SK-MEL-5 (cell line): ENCODE data around the gene DDX54. TPM values are rescaled to one million over a fixed set of nuclear protein-coding genes. Genes with fewer than 3 reads are reported as not detected.

Source experiments
- DNase-seq: peaks from one replicate; pipeline ENCODE4 v3.0.0-alpha.2; 2016; ENCODE audit warnings: low read depth, low spot score
- in situ Hi-C: cut with HindIII; loops from 2 replicates; pipeline ENCODE4 v1.10.0; 2016; ENCODE audit warnings: low sequenced_read_pairs, high pct_unique_total_duplicates, low pct_unique_long_range_greater_than_20kb
- polyA plus RNA-seq, 2 experiments: library from polyadenylated mRNA; depleted of rRNA; stranded (reverse); fragments of >200 nt; gene quantifications; 2 replicates each; pipeline ENCODE4 v1.2.3, GENCODE V29; 2015
- total RNA-seq: library from RNA; depleted of rRNA; stranded (reverse); fragments of >200 nt; shearing (Covaris generic); gene quantifications from 2 replicates; pipeline ENCODE4 v1.2.3, GENCODE V29; 2014; rRNA removed

DDX54 gene, protein sequence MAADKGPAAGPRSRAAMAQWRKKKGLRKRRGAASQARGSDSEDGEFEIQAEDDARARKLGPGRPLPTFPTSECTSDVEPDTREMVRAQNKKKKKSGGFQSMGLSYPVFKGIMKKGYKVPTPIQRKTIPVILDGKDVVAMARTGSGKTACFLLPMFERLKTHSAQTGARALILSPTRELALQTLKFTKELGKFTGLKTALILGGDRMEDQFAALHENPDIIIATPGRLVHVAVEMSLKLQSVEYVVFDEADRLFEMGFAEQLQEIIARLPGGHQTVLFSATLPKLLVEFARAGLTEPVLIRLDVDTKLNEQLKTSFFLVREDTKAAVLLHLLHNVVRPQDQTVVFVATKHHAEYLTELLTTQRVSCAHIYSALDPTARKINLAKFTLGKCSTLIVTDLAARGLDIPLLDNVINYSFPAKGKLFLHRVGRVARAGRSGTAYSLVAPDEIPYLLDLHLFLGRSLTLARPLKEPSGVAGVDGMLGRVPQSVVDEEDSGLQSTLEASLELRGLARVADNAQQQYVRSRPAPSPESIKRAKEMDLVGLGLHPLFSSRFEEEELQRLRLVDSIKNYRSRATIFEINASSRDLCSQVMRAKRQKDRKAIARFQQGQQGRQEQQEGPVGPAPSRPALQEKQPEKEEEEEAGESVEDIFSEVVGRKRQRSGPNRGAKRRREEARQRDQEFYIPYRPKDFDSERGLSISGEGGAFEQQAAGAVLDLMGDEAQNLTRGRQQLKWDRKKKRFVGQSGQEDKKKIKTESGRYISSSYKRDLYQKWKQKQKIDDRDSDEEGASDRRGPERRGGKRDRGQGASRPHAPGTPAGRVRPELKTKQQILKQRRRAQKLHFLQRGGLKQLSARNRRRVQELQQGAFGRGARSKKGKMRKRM
- total RNA-seq: 60.4 and 73.4 TPM in 2 replicates
- polyA plus RNA-seq (2015; cell fraction: cytosol; rRNA removed): 109 and 119 TPM in 2 replicates
- 66.3 and 74.1 TPM in 2 replicates for polyA plus RNA-seq (2015; cell fraction: nucleus; rRNA removed)

DNA sequence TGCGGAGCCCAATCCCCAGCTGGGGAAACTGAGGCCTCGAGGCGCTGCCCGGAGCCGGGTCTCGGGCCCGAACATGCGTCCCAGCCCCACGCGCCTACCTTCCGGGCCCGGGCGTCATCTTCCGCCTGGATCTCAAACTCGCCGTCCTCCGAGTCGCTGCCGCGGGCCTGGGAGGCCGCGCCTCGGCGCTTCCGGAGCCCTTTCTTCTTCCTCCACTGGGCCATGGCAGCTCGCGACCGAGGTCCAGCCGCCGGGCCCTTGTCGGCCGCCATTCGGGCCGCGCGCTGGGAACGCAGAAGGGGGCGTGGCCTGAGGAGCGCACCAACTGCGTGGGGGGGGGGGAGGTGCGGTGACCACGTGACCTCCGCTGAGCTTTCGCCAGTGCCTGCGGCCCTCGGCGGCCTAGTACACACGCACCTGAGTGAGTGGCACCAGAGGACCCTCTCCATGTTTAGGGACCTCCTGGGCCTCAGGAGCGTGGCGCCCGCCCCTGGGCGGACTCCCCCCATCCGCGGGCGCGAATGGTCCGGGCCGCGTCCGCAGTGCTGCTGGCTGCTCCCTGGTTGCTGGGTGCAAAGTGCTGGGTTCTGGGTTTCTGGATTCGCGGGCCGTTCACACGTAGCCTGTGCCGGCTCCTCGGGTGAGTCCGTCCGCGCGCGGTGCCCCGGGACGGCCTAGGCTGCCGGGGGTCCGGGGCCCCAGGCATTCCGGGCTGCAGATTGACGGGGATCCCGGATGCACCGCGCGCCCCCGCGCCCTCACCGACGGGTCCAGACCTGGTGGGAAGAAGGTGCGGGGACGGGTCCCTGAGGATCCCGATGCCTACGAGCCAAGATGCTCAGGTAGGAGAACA lies at the start of gene DDX54, which contains the start of gene RITA1:
Gene DDX54 (minus strand): TSS at position 299 of the 853 bp plus-strand sequence. CDS start 27 bp downstream, at position 272.
Gene RITA1 (plus strand): TSS at position 542 of the 853 bp plus-strand sequence. CDS start 1,026 bp downstream, outside the sequence.
- DNase-seq: peak; percentile 62

GRCh38 chr12:113234483-113234882 lies 49.2 kb upstream of the DDX54 start:
- in situ Hi-C loops: no loop called here
- no peak for DNase-seq

More for the DNA sequence above, at the start of gene DDX54, which contains the start of gene RITA1:
- in situ Hi-C loops: no loop called here

DNA sequence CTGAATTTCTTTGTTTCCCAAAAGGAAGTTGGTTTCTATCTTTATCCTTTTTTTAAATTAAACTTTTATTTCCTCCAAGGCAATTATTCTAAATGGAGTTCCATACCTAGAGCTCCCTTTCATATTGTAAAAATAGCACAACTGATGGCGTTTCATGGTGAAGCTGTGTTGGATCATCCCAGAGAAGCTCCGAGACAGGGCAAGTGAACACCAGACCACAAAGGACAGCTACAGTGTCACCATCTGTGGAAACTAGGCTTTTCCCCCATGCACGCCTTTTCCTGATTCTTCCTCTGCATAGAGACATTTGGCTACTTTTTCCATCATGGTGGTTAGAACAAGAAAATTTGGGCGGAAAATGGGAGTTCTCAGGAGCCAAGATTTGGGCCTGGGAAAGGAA lies 48.7 kb upstream of the DDX54 start:
- DNase-seq: no peak
- in situ Hi-C loops: no loop called here

DNA sequence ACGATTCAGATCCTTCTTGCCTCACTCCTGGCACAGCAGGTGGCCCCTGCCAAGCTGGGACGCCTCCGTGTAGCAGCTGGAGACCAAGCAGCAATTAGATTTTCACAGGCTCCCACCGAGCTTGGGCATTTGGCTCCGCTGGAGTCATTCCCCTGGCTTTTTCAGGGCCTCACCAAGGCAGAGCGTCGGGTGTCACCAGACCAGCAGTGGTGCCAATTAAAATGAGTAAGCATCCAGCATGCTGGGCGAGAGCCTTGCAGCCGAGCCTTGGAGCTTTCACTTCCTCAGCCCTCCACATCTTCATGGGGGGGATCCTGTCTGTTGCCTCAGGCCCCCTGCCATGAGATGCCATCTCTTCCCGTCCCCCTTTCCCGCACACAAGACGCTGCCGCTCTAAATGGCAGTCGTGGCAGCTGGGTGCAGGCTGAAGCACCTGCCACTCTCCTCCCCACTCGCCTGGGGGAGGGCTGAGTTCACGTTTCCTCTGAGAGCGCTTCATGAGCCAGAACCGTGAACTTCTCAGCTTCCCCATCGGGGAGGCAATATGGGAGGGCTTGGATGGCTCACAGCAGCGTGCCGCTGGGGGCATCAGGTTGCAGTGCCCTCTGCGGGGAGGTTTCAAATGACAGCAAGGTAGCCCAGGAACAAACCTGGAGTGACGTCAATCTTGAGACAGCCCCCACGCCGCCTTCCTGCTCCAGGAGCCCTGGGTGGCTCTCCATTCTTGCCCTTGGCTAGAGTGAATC lies 47.7 kb upstream of the DDX54 start:
- in situ Hi-C loops: no loop called here
- no peak for DNase-seq

DNA sequence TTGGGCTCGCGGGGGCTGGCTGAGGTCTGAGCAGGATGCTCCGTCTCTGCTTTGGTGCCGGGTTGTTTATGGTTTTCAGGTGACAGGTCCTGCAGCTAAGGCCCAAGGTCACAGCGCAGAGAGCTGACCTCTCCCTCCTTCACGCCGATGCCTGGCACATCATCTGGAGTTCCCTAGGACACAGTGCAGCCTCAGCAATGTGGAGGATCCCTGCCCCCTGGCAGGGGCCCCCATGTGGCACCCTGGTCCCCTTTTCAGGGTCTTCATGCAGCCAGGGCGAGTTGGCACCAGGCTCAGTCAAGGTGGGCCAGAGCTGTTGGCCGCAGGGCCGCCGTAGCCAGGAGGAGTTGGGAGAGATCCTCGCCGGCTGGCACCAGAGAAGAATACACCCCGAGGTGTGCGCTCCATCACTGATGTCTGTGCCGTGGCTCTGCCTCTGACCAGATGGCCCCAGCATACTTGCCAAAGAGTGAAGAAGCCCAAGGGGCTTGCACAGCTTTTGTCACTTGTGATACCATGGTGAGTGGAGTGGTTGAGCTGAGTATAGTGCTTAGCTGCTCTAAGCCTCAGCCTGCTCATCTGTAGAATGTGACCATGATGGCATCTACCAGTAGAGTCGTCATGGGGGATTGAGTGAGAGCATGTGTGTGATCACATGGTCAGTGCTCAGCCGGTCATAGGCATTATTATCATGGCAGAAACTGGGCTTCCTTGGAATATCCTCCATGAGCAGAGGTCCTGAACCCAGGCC lies 47.0 kb upstream of the DDX54 start:
- in situ Hi-C loops: no loop called here
- DNase-seq: no peak

DNA sequence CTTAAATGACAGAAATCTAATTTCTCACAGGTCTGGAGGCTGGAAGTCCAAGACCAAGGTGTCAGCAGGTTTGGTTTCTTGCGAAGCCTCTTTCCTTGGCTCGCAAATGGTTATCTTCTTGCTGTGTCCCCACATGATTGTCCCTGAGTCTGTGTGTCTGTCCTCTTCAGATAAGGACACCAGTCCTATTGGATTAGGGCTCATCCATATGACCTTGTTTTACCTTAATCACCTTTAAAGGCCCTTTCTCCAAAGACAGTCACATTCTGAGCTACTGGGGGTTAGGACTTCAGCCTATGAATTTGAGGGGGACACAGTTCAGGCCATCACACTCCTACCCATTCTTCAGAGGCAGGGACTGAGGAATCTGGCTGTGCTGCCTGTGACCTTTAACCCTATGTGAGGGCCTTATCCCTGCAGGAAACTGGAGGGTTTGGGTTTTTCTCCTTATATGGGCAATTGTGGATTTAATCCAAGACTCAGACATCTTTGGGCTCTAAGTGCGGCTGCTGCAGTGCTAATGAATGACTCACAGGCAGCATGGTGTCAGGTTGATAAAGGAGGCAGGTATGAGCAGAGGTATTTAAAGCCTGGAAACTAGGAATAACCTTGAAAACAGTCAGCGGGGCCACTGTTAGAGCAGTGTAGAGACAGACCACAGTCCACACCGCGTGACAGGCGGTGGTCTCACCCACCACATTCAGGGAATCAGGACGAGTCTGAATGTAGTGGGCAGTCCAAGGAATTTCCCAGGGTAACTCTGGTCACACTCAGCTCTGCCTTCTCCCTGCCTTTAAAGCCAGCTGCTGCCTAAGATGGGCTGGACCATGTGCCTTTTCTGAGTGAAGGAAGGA lies 46.2 kb upstream of the DDX54 start:
- in situ Hi-C loops: no loop called here
- no peak for DNase-seq

DNA sequence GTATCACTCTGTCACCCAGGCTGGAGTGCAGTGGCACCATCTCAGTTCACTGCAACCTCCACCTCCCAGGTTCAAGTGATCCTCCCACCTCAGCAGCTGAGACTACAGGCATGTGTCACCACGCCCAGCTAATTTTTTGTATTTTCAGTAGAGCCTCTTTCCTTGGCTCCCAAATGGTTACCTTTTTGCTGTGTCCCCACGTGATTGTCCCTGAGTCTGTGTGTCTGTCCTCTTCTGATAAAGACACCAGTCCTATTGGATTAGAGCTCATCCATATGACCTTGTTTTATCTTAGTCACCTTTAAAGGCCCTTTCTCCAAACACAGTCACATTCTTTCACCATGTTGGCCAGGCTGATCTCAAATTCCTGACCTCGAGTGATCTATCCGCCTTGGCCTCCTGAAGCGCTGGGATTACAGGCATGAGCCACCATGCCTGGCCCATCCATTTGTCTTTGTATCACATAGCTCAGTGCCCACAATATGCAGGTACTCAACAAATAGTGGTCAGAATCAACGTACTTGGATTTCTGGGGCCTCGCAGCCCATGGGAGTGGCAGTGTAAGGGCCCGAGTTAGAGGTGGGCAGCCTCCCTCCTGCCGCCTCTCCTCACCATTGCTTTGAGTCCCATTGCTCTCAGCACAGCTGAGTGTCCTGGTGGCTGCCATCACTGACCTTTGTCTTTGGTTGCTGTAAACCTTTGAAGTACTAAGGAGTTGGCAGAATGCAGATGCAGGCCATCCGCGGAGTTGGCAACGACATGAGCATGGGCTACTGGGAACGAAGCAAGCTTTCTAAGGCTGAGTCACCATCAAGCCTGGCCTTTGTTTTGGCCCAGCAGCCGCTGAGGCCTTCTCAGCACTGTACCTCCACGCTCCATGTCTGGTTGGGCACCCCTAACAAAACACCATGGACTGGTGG lies 45.3 kb upstream of the DDX54 start:
- in situ Hi-C loops: no loop called here
- DNase-seq: no peak

DNA sequence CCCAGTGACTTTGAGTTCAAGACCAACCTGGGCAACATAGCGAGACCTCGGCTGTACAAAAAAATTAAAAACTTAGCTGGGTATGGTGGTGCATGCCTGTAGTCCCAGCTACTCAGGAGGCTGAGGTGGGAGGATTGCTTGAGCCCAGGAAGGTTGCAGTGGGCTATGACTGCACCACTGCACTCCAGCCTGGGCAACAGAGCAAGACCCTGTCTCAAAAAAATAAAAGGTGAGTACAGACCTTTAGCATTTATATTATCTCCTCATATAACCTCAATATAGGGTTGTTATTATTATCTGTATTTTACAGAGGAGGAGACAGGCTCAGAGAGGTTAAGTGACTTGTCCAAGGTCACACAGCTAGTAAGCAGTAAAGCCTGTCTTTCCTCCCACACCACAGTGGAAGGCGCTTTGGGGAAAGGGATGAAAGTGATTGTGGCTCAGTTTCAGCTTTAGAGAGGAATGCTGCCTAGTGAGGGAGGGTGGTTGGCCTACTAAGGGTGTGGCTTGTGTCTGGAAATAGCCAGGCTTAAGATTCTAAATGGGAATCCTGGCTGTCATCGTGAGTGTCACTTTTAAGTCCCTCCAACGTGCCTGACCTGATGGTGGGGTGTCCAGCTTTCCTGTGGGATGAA lies 43.2 kb upstream of the DDX54 start:
- in situ Hi-C loops: no loop called here
- DNase-seq: no peak

- DNase-seq: no peak
- in situ Hi-C loops: no loop called here
Measured at GRCh38 chr12:113227686-113228391, 42.6 kb upstream of the DDX54 start.

DNA sequence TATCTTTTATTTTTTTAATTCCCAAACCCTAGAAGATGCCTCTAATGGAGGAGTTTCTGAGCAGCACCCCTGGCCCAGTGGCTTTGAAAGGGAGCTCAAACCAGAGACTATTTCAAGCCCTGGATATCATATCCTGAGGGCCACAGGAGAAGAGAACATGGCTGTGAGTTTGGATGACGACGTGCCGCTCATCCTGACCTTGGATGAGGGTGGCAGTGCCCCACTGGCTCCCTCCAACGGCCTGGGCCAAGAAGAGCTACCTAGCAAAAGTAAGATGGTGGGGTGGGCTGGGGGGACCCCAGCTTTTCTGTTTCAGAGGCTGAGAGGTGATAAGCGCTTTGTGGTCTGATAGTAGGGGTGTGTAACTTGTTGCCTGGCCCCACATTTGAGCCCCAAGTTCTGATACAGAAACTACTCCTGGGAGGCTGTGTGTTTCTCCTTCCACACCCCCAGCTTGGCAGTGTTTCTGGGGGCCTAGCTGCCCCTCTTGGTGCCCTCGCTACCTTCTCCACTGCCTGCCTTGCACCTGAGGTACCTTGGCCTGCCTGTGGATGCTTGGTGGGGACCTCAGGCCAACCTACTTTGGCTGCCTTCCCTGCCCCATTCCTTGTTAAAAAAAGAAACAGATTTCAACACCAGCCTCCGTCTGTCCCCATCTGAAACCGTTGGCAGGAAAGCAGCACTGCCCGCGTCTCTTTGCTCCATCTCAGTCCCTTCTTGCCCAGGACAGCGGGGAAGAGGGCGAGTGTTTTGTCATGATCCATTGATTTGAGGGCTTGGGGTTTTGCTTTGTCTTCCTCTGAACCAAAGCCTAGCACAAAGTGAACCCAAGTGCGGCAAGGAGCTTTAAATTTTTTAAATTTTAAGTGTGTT lies 41.7 kb upstream of the DDX54 start:
- DNase-seq: no peak
- in situ Hi-C loops: no loop called here

DNA sequence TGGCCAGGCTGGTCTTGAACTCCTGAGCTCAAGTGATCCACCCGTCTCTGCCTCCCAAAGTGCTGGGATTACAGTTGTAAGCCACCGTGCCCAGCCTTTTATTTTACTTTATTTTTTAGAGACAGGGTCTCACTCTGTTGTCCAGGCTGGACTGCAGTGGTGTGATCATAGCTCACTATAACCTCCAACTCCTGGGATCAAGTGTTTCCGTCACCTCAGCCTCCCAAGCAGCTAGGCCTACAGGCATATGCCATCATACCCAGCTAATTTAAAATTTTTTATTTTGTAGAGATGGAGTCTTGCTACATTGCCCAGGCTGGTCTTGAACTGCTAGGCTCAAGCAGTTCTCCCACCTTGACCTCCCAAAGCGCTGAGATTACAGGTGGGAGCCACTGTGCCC lies 39.7 kb upstream of the DDX54 start:
- in situ Hi-C loops: no loop called here
- DNase-seq: no peak

- in situ Hi-C loops: no loop called here
- DNase-seq: peak; percentile 89
Measured at GRCh38 chr12:113222730-113223531, 37.7 kb upstream of the DDX54 start.
